A549 (cell line): ENCODE results near the gene LRRC57. TPM values are rescaled to one million over a fixed set of nuclear protein-coding genes. Genes with fewer than 3 reads are reported as not detected.

Experiments used
- ATAC-seq, 2 experiments: fragments of 200-7000 bp in 1 of 2; fragments of >200 bp in 1 of 2; cut with Nextera tagmentation in 1 of 2; cut with Tn5 transposase in 1 of 2; 3 replicates each; pipeline versions ENCODE4 v1.8.0 to v1.9.1; 2018 to 2020; ENCODE audit warnings: mild to moderate bottlenecking in 1 of 2, moderate library complexity in 1 of 2
- CTCF ChIA-PET: fragments of 300-600 bp; sonication (Branson Sonifier 250); formaldehyde crosslinking; extraction: SDS; loops from one replicate; lab custom pipeline; 2021; ENCODE audit warnings: antibody characterized with exemption, inconsistent platforms; lab: Yijun Ruan, JAX
- POLR2A ChIA-PET: fragments of 350-600 bp; formaldehyde crosslinking; extraction: SDS; loops from one replicate; lab custom pipeline; 2021; ENCODE audit warnings: antibody characterized with exemption, inconsistent platforms; lab: Yijun Ruan, JAX
- DNase-seq, 2 experiments: peaks; one replicate each; pipeline versions ENCODE4 v3.0.0 to v3.0.0-alpha.2; 2011 to 2016; ENCODE audit warnings: low read depth in 1 of 2, low spot score in 1 of 2
- FAIRE-seq: peaks from 2 replicates; lab custom pipeline; 2011; peaks lifted over from hg19 to GRCh38; lab: Jason Lieb, UNC
- H3K27ac ChIP-seq, 2 experiments: fragments of >200 bp; sonication (Bioruptor Twin); formaldehyde crosslinking; 3 replicates each; pipeline ENCODE4 v1.5.1; 2016 to 2017
- H3K4me1 ChIP-seq: fragments of >200 bp; sonication (Bioruptor Twin); formaldehyde crosslinking; 3 replicates; pipeline ENCODE4 v1.6.1; 2016
- H3K4me2 ChIP-seq: fragments of >200 bp; sonication (Bioruptor Twin); formaldehyde crosslinking; 3 replicates; pipeline ENCODE4 v1.6.1; 2016
- H3K4me3 ChIP-seq: fragments of >200 bp; sonication (Bioruptor Twin); formaldehyde crosslinking; 3 replicates; pipeline ENCODE4 v1.5.1; 2016
- H3K9me3 ChIP-seq: fragments of >200 bp; sonication (Bioruptor Twin); formaldehyde crosslinking; 3 replicates; pipeline ENCODE4 v1.6.1; 2016
- ATOH8 ChIP-seq: fragments of 250-450 bp; sonication (Bioruptor Pico); IDR thresholded peaks from 2 replicates; pipeline ENCODE4 v1.5.0; 2020; ENCODE audit warnings: low read depth, mild to moderate bottlenecking, moderate library complexity
- CBX2 ChIP-seq: fragments of 200-600 bp; sonication (generic); IDR thresholded peaks from 2 replicates; pipeline ENCODE4 v1.6.1; 2016; ENCODE audit warnings: low read depth, mild to moderate bottlenecking, borderline replicate concordance
- CBX8 ChIP-seq: fragments of 200-600 bp; sonication (generic); IDR thresholded peaks from 2 replicates; pipeline ENCODE4 v1.6.1; 2016
- CHD4 ChIP-seq: fragments of 200-600 bp; sonication (generic); IDR thresholded peaks from 2 replicates; pipeline ENCODE4 v1.6.1; 2016; ENCODE audit warnings: antibody characterized with exemption, mild to moderate bottlenecking, borderline replicate concordance
- CTCF ChIP-seq: fragments of >200 bp; sonication (Bioruptor Twin); formaldehyde crosslinking; IDR thresholded peaks from 3 replicates; pipeline ENCODE4 v1.5.1; 2016
- EHMT2 ChIP-seq: fragments of 200-600 bp; sonication (generic); IDR thresholded peaks from 2 replicates; pipeline ENCODE4 v1.6.1; 2016; ENCODE audit warnings: antibody characterized with exemption, low read depth, mild to moderate bottlenecking, moderate library complexity
- ESRRA ChIP-seq: fragments of 150-350 bp; IDR thresholded peaks from 2 replicates; pipeline ENCODE4 v1.6.1; 2014; ENCODE audit warnings: mild to moderate bottlenecking, low read length, borderline replicate concordance
- FOSL2 ChIP-seq, 2 experiments: fragments of 450-650 bp in 1 of 2; fragments of >200 bp in 1 of 2; sonication (Bioruptor Twin) in 1 of 2; formaldehyde crosslinking; IDR thresholded peaks; 2 replicates each; pipeline versions ENCODE4 v1.5.0 to v1.6.1; 2016 to 2020; ENCODE audit warnings: mild to moderate bottlenecking in 1 of 2, moderate library complexity in 1 of 2
- HDAC2 ChIP-seq: fragments of 200-600 bp; sonication (generic); IDR thresholded peaks from 2 replicates; pipeline ENCODE4 v1.6.1; 2016
- HES2 ChIP-seq: fragments of >200 bp; sonication (Bioruptor Twin); formaldehyde crosslinking; IDR thresholded peaks from 2 replicates; pipeline ENCODE4 v1.6.1; 2016
- HMGXB4 ChIP-seq: fragments of 250-450 bp; sonication (Bioruptor Pico); IDR thresholded peaks from 2 replicates; pipeline ENCODE4 v1.5.0; 2021; ENCODE audit warnings: mild to moderate bottlenecking, moderate library complexity, borderline replicate concordance
- HOXA7 ChIP-seq: fragments of 250-450 bp; sonication (Bioruptor Pico); IDR thresholded peaks from 2 replicates; pipeline ENCODE4 v1.5.0; 2020; ENCODE audit warnings: mild to moderate bottlenecking, moderate library complexity
- HOXB13 ChIP-seq: fragments of 250-450 bp; sonication (Bioruptor Pico); IDR thresholded peaks from 2 replicates; pipeline ENCODE4 v1.5.0; 2020; ENCODE audit warnings: low read depth, mild to moderate bottlenecking, moderate library complexity
- JUN ChIP-seq, 2 experiments: fragments of >200 bp; sonication (Bioruptor Twin); formaldehyde crosslinking; IDR thresholded peaks; 2 replicates in 1 of 2; 3 replicates in 1 of 2; pipeline ENCODE4 v1.6.1; 2016 to 2017
- JUNB ChIP-seq: fragments of >200 bp; sonication (Bioruptor Twin); formaldehyde crosslinking; IDR thresholded peaks from 2 replicates; pipeline ENCODE4 v1.6.1; 2016
- KDM5A ChIP-seq: fragments of 200-600 bp; sonication (generic); IDR thresholded peaks from 2 replicates; pipeline ENCODE4 v1.6.1; 2016; ENCODE audit warnings: antibody characterized with exemption, mild to moderate bottlenecking
- MYC ChIP-seq: IDR thresholded peaks from 2 replicates; pipeline ENCODE4 v1.6.1; 2012; ENCODE audit warnings: mild to moderate bottlenecking, inconsistent platforms, low read length, improper control_type of control experiment, borderline replicate concordance
- NPAS2 ChIP-seq: fragments of 250-450 bp; sonication (Bioruptor Pico); IDR thresholded peaks from 2 replicates; pipeline ENCODE4 v1.8.0; 2022; ENCODE audit warnings: mild to moderate bottlenecking, moderate library complexity, borderline replicate concordance
- POLR2A ChIP-seq: IDR thresholded peaks from 2 replicates; pipeline ENCODE4 v1.6.1; 2012; ENCODE audit warnings: mild to moderate bottlenecking, low read length
- POLR2AphosphoS2 ChIP-seq: conservative IDR thresholded peaks from 2 replicates; pipeline ENCODE4 v1.6.1; 2012; ENCODE audit warnings: low read length, improper control_type of control experiment, inconsistent platforms
- RCOR1 ChIP-seq: fragments of 150-350 bp; IDR thresholded peaks from 2 replicates; pipeline ENCODE4 v1.6.1; 2014; ENCODE audit warnings: antibody characterized with exemption, low read length, low read depth
- REST ChIP-seq: fragments of 200-600 bp; sonication (generic); IDR thresholded peaks from 2 replicates; pipeline ENCODE4 v1.6.1; 2016; ENCODE audit warnings: antibody characterized with exemption, mild to moderate bottlenecking, moderate library complexity
- RFX5 ChIP-seq: fragments of 450-650 bp; IDR thresholded peaks from 2 replicates; pipeline ENCODE4 v1.7.1; 2014; ENCODE audit warnings: antibody characterized with exemption, mild to moderate bottlenecking, moderate library complexity
- SMC3 ChIP-seq: fragments of >200 bp; sonication (Bioruptor Twin); formaldehyde crosslinking; IDR thresholded peaks from 3 replicates; pipeline ENCODE4 v1.6.1; 2018; ENCODE audit warnings: inconsistent platforms
- ZC3H11A ChIP-seq: fragments of 450-650 bp; IDR thresholded peaks from 2 replicates; pipeline ENCODE4 v1.6.1; 2014; ENCODE audit warnings: antibody characterized with exemption, mild to moderate bottlenecking
- ZNF302 ChIP-seq: fragments of 250-450 bp; sonication (Bioruptor Pico); IDR thresholded peaks from 2 replicates; pipeline ENCODE4 v1.9.0; 2021; ENCODE audit warnings: inconsistent platforms, mild to moderate bottlenecking, moderate library complexity
- ZSCAN20 ChIP-seq: fragments of 250-450 bp; sonication (Bioruptor Pico); IDR thresholded peaks from 2 replicates; pipeline ENCODE4 v1.8.0; 2022; ENCODE audit warnings: mild to moderate bottlenecking, moderate library complexity
- WGBS: methylation state at CpG from one replicate; pipeline ENCODE4 v1.1.6; 2017; ENCODE audit errors: missing lambda C conversion rate; 5-methylcytosine and 5-hydroxymethylcytosine counted together
- polyA plus RNA-seq, 4 experiments: library from polyadenylated mRNA; depleted of rRNA in 3 of 4; stranded (reverse); fragments of >200 nt; fragmentation: RNase III in 1 of 4; extraction: RNeasy Plus Mini Kit Qiagen cat#74134 plus additional on column Dnase treatment in 1 of 4; gene quantifications; 2 replicates in 3 of 4; 3 replicates in 1 of 4; pipeline ENCODE4 v1.2.3, GENCODE V29; 2011 to 2017

The LRRC57 gene
- polyA plus RNA-seq, 2 of the 4 experiments (the other 2 are of a cell fraction): 7.4 to 12.3 TPM

GRCh38 chr15:42590619-42591237, 42.1 kb upstream of the LRRC57 start:
- FAIRE-seq (no peak), ATAC-seq (no peak), DNase-seq (no peak)
- WGBS: 95% methylated on average over 5 of the region's 5 CpGs
- TF ChIP-seq HES2: no peak
- no peak for TF ChIP-seq ZSCAN20 (CRISPR knock-in tag)
- no peak for TF ChIP-seq POLR2A
- TF ChIP-seq NPAS2 (CRISPR knock-in tag): no peak
- no peak for TF ChIP-seq ZC3H11A
- no peak for TF ChIP-seq JUN (IDR thresholded peaks at IDR 0.05)
- TF ChIP-seq ESRRA: no peak
- no peak for TF ChIP-seq KDM5A
- TF ChIP-seq JUNB: no peak
- no peak for TF ChIP-seq ATOH8 (CRISPR knock-in tag)
- CTCF ChIA-PET: interaction anchor here (0.5 kb wide), 2 partner anchors 52 to 517 kb away, joined by 3 to 4 read pairs; no protein-coding TSS in a partner anchor
- H3K4me2 ChIP-seq: no peak overlapping the region
- POLR2A ChIA-PET: no interaction called here
- no peaks in the 10 kb centered on the region for H3K9me3 ChIP-seq
- H3K27ac ChIP-seq: no peak overlapping the region
- H3K4me3 ChIP-seq: no peak overlapping the region
- H3K4me1 ChIP-seq: peaks cover 5% of the 10 kb centered on the region; the same call in 2 of the 3 replicates

- Histone ChIP-seq H3K4me1 (0 out of 3 replicates have a peak, but pooled peaks cover 4% of the 10 kb centered on the region), H3K27ac (no peak overlapping the region), H3K4me2 (no peak overlapping the region), H3K4me3 (no peak overlapping the region), H3K9me3 (no peaks in the 10 kb centered on the region)
- no peak for DNase-seq
- ChIA-PET CTCF (interaction anchor here (1.1 kb wide), 1 partner anchor 67 kb away, joined by 5 read pairs; no protein-coding TSS in a partner anchor), POLR2A (no interaction called here)
- FAIRE-seq: no peak
- no peak for ATAC-seq
- TF ChIP-seq EHMT2: no peak
- TF ChIP-seq NPAS2 (CRISPR knock-in tag): no peak
- no peak for TF ChIP-seq HMGXB4 (CRISPR knock-in tag)
- TF ChIP-seq RFX5: no peak
- no peak for TF ChIP-seq RCOR1
- no peak for TF ChIP-seq CHD4
- TF ChIP-seq ZNF302 (CRISPR knock-in tag): no peak
- TF ChIP-seq REST: no peak
- no peak for TF ChIP-seq FOSL2 (IDR thresholded peaks at IDR 0.05)
- TF ChIP-seq FOSL2 (CRISPR knock-in tag; IDR thresholded peaks at IDR 0.05): no peak
- no peak for TF ChIP-seq CTCF
- no peak for TF ChIP-seq MYC
- TF ChIP-seq HOXA7 (CRISPR knock-in tag): no peak
- no peak for TF ChIP-seq HOXB13 (CRISPR knock-in tag)
- TF ChIP-seq JUNB: no peak
- no peak for TF ChIP-seq CBX8
- no peak for TF ChIP-seq ZC3H11A
- TF ChIP-seq POLR2AphosphoS2: no peak
- no peak for TF ChIP-seq SMC3
- no peak for TF ChIP-seq CBX2
- no peak for TF ChIP-seq HDAC2
- 88% methylated on average over 4 of the region's 4 CpGs for WGBS
Measured at GRCh38 chr15:42584031-42584765, 35.6 kb upstream of the LRRC57 start.
